GM19455 (cell line): ENCODE measurements around the gene KMT2D.

ENCODE experiments used
- ATAC-seq: cut with Tn5 transposase; IDR thresholded peaks from one replicate; pipeline ENCODE4 v1.9.1; 2021; ENCODE audit not compliant: unreplicated experiment

KMT2D gene, protein sequence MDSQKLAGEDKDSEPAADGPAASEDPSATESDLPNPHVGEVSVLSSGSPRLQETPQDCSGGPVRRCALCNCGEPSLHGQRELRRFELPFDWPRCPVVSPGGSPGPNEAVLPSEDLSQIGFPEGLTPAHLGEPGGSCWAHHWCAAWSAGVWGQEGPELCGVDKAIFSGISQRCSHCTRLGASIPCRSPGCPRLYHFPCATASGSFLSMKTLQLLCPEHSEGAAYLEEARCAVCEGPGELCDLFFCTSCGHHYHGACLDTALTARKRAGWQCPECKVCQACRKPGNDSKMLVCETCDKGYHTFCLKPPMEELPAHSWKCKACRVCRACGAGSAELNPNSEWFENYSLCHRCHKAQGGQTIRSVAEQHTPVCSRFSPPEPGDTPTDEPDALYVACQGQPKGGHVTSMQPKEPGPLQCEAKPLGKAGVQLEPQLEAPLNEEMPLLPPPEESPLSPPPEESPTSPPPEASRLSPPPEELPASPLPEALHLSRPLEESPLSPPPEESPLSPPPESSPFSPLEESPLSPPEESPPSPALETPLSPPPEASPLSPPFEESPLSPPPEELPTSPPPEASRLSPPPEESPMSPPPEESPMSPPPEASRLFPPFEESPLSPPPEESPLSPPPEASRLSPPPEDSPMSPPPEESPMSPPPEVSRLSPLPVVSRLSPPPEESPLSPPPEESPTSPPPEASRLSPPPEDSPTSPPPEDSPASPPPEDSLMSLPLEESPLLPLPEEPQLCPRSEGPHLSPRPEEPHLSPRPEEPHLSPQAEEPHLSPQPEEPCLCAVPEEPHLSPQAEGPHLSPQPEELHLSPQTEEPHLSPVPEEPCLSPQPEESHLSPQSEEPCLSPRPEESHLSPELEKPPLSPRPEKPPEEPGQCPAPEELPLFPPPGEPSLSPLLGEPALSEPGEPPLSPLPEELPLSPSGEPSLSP (N-terminal part only)

DNA sequence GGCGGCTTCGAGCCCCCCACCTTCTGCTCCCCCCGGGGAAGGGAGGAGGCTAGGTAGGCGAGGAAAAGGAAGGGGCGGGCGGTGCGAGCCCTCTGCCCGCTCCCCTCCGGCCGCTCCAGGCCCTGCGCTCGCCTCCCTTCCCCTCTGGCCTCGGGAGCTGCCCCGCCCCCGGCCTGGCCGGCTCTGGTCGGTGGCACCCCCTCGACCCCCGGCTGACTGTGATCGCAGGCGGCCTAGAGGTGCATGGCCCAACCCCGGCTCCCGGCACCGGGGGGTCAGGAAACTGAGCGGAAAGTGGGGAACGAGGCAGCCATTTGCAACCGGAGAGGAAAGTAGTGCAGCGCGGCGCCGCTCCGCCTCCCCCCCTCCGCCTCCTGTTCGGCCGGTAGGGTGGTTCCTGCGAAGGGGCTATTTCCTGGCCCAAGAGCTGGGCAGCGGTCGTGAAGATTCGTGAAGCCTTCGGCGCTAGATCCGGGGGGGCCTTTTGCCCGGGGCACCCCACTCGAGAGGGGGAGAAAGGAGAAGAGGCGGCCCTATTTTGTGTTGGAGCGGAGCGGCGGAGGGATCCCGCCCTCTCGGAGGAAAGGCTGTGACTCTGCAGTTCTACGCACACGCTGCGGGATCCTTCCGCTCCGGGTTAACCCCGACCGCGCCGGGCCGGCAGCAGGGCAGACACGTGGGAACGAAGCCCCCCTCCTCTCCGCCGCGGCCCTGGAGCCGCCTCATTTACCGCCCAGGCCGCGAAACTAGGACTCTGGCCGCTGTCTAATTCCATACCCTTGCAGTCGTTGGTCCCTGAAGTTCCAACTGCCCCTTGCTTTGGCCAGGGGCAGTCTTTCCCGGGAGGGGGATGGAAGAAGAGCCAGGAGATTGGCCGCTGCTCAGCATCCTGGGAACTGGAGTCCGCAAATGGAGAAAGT lies at the start of gene KMT2D:
Gene KMT2D, minus strand, starts transcription at position 558 of the 920 bp plus-strand sequence. CDS start 5,470 bp downstream, outside the sequence.
- ATAC-seq, result peak; percentile 56

DNA sequence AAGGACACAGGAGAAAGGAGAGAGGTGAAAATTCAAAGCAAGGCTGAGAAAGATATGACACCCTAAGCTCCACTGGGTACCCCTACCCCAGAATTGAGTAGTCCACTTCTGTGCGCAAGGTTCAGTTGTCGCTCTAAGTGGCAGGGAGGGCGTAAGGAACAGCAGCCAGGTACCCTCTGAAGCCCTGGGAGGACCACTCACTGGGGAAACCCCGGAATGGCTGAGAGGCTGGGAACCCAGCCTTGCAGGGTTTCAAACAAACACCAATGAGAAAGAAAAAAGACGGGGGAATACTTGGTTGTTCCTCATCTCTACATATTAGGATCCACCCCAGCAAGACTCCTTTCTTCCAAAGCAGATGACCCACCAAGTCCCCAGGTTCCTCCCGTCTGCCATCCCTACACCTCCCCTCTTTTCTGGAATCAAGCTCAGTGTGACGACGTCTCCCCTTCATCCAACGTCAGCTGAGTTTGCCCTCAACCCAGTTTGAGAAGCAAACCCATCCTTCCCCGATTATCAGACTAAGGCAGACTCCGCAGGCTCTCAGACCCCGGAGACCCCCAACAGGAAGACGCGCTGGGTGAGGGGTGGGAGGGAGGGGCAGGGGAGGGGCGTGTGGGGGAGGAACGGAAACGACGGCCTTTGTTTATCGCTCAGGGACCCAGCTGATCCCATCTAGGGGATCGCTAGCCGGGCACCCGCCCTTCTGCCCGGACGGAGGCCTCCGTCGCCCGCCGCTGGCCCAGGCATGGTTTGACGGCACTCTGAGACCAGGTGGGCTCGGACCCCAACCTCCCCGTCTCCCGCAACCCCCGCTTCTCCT lies 49.3 kb upstream of the KMT2D start:
- ATAC-seq, result no peak

DNA sequence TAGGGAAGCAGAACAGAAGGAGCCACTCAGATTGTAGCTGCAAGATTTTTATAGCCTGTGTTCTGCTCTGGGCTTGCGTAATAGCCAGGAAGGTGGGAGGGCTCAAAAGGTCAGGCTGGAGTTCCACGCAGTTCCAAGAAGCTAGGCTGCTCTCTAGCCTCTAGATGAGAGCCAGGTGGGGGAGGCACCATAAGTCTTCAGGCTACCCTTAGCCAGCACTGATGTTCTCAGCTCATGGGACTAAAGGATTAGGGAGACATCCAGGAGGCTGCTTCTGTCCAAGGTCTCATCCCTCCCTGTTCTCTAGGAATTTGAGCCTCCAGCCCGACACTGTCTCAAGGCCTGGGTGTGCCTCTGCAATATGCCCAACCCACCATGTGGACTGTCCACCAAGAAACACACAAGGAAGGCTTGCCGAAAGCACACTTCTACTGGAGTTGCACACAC lies 48.4 kb upstream of the KMT2D start:
- no peak for ATAC-seq

DNA sequence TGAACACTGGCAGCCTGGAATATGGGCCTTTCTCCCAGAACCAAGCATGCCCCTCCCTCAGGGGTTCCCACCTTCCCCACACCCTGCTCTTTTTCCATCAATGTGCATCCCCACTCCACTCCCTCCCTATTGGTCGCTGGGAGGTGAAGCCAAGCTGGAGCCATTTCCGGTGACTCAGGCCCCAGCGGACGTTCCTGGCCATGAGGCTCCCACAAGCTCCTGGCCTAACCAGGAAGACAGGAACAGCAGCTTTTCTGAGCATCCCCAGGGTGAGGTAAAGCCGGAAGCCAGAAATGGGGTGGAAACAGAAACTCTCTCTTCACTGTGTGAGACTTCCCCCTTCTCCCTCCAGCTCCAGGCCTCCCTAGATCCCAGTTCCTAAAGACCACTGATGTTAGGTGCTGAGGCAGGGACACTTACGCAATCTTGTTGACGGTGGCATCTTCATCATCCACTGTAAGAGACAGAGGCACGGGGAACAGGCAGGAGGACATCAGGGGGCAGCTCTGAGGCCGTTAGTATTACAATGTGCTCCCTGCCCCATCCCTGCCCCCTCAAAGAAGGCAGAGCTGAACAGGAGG lies 45.0 kb upstream of the KMT2D start:
- no peak for ATAC-seq

DNA sequence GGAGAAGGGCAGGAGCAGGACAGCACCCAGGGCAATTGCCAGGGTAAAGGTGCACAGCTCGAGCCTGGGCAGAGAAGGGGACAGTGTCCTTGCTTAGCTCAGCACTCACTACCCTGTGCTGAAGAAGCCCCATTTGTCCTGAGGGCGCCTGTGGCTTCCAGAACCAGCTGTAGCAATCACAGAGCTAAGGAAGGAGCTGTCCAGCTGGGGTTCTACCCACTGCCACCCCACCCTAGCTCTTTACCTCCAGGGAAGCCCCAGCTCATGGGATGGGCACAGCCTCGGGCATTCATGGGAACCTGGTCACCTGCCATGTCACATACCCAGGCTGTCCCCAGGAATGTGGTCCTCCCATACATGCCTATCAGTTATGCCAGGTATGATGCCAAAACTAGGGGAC lies 44.2 kb upstream of the KMT2D start:
- no peak for ATAC-seq

DNA sequence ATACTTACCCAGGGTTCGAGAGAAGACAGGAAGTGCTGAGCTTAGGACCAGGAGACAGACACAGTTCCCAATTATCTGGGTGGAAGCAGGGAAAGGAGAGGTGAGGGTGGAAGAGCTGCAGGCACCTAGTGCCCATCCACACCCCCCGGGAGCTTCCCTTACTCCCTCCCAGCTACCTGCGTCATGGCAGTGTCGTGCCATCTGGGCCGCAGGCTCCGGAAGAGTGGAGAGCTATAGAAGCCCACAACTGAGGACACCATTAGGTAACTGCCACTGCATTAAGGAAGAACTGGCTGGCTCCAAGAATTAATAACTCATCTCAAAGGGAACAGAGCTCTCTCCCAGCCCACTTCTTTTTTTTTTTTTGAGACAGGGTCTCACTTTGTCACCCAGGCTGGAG lies 39.8 kb upstream of the KMT2D start:
- no peak for ATAC-seq

DNA sequence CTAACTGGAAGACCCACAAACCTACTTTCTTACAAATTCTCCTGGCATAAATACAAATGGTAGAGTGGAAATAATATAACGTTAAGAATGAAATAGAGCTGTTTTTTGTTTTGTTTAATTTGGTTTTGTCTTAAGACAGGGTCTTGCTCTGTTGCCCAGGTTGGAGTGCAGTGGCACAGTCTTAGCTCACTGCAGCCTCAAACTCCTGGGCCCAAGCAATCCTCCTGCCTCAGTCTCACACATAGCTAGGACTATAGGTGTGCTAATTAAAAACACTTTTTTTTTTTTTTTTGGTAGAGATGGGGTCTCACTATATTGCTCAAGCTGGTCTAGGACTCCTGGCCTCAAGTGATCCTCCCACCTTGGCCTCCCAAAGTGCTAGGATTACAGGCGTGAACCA lies 38.1 kb upstream of the KMT2D start:
- no peak for ATAC-seq

DNA sequence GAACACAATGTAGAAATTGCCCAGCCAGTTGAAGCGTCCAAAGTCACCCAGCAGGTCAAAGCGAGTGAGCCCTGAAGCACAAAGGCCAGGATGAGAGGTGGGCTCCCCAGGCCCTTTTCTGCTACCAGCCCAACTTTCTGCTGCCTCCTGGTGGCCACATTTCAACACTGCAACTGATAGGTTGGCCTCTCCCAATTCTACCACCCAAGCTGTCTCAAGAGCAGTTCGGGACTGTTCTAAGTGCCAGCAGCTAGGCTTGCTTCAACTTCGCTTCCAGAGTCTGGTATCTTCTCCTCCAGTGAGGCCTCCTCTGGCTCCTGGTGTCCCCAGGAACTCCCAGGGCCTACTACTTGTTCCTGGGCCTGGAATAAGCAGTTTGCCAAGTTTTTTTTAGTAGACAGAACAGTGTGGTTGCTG lies 37.4 kb upstream of the KMT2D start:
- no peak for ATAC-seq

DNA sequence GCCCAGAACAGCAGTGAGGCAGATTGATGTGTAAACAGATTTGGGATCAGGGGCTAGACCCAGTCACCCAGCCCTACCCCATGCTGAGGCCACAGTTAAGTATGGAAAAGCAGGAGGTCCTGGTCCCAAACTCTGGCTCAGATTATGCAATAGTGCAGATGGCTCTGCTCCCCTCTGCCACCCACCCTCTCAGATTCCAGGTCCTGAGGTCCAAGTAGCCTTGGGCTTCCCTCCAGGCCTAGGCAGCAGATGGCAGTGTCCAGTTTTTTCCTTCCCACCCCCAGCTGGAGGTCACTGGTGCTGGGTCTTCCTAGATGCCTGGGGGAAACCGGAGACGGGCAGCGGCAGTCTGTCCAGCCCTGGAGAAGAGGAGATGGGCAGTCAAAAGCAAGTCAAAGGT lies 36.8 kb upstream of the KMT2D start:
- no peak for ATAC-seq

DNA sequence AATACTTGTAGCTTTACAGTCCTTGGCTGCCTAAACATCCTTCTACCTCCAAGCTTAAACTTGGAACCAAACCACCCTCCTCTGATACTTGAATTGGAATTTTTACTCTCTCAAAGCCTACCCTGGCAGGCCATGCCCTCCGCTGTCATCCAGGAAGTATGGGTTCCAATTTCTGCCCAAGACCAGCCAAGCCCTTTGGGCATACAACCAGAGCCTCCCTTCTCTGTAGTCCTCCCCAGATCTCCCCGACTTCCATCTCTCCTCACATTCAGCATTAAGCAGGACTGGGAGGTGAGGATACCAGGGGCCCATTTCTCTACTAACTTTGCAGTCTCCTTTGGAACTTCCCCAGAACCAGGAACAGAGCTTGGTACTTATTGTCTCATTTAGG lies 34.4 kb upstream of the KMT2D start:
- no peak for ATAC-seq

DNA sequence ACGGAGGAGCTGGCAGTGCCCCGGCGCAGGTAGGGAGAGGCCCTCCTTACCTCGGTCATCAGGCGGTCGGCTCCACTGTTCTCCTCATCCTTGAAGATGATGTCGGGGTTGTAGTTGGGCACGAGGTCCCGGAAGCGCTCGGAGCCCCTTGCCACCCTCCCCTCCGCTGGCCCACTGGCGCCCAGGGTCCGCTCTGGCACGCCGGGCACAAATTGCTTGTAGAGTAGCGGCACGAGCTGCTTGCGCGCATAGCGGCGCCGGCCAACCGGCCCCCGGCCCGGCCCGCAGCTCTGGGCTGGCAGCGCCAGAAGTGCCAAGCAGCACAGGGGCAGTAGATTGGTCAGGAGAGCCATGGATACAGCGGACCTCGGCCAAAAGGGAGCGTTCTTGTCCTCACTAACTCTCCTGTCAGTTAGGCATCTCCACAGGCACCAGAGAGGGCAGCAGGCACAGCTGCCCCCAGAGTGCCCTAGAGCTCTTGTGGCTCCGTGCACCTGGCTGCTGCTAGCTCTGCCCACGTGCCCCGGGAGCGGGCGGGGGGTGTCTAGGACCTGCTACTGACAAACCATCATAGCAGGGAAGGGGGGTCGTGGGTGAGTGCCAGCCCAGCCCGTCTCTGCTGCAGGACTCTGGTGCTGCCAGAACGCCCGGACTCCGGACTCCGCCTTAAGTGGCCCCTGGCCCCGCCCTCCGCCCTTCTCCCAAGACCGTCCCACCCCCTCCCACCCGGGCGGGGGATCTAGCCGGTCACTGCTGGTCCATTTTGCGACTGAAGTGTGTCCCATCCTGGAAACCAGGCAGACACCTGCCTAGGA lies 33.8 kb upstream of the KMT2D start, which contains the start of gene DHH:
Gene DHH, minus strand, starts transcription at position 642 of the 815 bp plus-strand sequence. Its CDS starts 289 bp downstream, at position 353.
- ATAC-seq, result no peak

DNA sequence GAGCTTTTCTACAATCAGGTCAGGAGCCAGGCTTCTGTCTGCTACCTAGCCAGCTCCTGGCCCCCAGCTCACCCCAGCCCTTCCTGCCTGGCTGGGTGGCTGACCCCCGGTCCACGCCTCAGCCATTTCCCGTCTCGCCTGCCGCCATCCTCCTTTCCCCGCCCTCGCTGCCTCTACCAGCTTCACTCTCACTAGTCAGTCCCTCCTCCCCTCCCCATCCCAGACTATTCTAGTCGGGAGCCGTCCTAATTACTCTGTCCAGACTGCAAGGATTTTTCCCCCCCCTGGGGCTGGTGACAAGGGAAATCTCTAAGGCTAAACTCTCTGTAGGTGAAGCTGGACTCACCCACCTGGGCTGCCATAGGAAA lies 33.2 kb upstream of the KMT2D start:
- no peak for ATAC-seq

DNA sequence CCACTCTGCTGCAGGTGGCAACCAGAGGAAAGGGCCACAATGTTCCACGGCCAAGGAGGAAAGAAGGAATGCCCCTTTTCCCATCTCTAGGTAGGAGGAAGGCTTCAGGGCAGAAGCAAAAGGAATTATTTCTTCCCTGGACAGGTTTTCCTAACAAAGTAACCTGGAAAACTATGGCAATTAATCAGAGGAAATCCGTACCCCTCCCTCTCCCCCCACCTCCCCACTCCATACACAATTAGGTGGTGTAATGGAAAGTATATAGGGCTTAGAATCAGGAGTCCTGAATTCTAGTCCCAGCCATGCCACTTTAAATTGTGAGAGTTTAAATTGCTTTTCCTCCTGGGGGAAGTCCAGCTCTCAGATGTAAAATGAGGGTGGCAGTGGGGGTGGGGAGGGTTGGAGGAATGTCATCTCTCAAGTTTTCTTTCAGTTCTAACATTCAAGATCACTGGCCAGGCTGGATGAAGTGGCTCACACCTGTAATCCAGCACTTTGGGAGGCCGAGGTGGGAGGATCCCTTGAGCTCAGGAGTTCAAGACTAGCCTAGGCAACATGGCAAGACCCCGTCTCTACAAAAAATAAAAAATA lies 32.3 kb upstream of the KMT2D start:
- no peak for ATAC-seq

DNA sequence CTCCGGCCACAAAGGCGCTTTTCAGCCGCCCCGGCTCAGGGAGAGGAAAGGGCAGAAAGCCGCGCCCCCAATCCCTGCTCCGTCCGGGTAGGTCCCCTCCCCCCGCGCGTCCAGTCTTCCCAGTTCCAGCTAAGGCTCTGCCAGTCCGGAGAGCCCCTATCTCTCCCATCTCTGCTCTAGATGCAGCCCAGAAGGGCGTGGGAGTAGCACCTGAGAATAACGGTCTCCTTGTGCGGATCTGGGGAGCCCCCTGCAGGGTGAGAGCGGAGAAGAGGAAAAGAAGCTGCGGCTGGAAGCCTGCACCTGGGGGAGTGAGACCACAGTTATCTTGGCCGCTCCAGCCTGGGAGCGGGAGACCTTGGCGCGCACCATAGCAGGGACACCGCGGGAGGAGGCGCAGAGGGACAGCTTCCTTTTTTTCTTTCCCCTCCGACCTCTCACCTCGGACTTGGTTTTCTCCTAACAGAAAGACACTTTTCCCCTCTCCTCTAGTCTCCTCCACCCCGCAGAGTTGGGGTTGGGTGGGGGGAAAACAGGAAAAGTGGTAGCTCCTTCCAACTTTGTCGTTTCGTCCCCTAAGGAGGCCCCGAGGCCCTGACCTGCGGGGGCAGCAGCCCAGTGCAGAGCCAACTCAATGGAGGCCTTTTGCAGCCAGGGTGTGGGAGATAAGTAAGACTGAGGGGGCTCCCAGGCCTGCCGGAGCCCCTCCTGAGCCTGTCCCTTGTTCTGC lies 31.7 kb upstream of the KMT2D start:
- ATAC-seq, result no peak

DNA sequence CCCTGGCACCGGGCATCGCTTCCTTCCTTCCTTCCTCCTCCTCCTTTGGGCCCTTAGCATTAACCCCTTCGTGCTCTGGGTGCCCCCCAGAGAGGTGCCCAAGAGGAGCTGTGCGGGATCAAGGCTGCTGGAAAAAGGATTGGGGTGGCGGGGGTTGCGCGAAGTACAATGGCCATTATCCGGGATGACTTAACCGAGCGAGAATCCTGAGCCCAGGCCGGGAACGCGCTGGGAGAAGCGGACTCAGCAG lies 31.2 kb upstream of the KMT2D start:
- ATAC-seq, result no peak

DNA sequence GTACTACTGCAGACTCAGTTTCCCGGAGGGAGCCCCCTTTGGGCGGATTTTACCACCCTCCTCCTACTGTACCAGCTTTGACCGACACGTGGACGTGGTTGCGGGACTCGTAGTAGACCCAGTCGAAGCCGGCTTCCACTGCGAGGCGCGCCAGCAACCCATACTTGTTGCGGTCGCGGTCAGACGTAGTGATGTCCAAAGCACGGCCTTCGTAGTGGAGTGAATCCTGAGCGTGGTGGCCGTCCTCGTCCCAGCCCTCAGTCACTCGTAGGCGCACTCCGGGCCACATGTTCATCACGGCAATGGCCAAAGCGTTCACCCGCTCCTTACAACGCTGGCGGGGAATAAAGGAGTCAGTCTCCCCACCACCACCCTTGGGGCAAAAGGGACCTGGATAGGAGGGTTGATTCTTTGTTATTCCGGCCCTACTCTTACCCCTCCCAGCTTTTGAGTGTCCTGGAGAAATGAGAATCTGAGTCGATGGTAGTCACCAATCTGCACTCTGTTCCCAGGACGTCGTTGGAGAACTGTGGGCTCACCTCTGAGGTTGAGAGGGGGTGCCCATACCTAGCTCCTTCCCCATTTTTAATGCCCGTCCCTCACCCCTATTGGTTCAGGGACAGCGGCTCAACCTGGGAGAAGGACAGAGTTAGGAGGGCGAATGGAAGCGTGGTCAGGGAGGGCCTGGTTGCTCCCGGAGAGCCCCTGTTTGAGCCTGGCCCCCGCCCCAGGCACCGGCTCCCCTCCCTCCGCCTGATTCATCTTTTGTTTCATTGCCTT lies 30.7 kb upstream of the KMT2D start:
- ATAC-seq, result no peak
